Motor neuron (in vitro differentiated cells): ENCODE data around the gene MSANTD1. TPM values are rescaled to one million over a fixed set of nuclear protein-coding genes. Genes with fewer than 3 reads are reported as not detected.

Experiments used
- ATAC-seq, 8 experiments: fragments of 200-7000 bp; cut with Tn5 transposase; replicated peaks in 6 of 8; 2 replicates each; pipeline ENCODE4 v1.8.0; 2021; ENCODE audit warnings: mild to moderate bottlenecking in 8 of 8, moderate library complexity in 8 of 8
- H3K27ac ChIP-seq, 2 donors: fragments of 250-450 bp; sonication (Bioruptor Pico); 2 replicates each; pipeline ENCODE4 v1.9.0; 2021; ENCODE audit warnings: antibody characterized with exemption in 2 of 2, mild to moderate bottlenecking in 2 of 2, moderate library complexity in 1 of 2
- H3K4me1 ChIP-seq, 2 donors: fragments of 250-450 bp; sonication (Bioruptor Pico); replicated peaks in 1 of 2; 2 replicates each; pipeline ENCODE4 v1.6.1; 2021; ENCODE audit warnings: antibody characterized with exemption in 2 of 2, mild to moderate bottlenecking in 2 of 2, moderate library complexity in 1 of 2
- H3K4me3 ChIP-seq, 5 donors: fragments of 250-450 bp; sonication (Bioruptor Pico); 2 replicates each; pipeline ENCODE4 v1.9.0; 2021; ENCODE audit warnings: antibody characterized with exemption in 5 of 5, mild to moderate bottlenecking in 5 of 5, moderate library complexity in 4 of 5
- WGBS, 10 experiments: fragments of 450-650 bp; shearing (Covaris generic); methylation state at CpG; one replicate each; pipeline ENCODE4 v1.0.0; 2022; 5-methylcytosine and 5-hydroxymethylcytosine counted together
- in situ Hi-C, 9 experiments: fragments of 400-800 bp; cut with MboI; loops; one replicate each; pipeline ENCODE4 v1.15.0; 2021; ENCODE audit warnings: low sequenced_read_pairs in 9 of 9, low pct_unique_long_range_greater_than_20kb in 2 of 9; ENCODE audit not compliant: unreplicated experiment in 9 of 9
- total RNA-seq, 8 experiments: library from RNA; unstranded; fragments of 300-600 nt; gene quantifications; 2 replicates each; pipeline versions ENCODE4 v1.2.3 to v1.2.4, GENCODE V29; 2022

The MSANTD1 gene
- total RNA-seq, 8 experiments from 2014 or later: 0.76 to 2.1 (median 1.2) TPM

GRCh38 chr4:3257103-3257555 is 8.2 kb downstream of the MSANTD1 start:
- ATAC-seq: no peak
- Histone ChIP-seq H3K27ac (no peak overlapping the region), H3K4me3 (no peak overlapping the region), H3K4me1 (no peaks in the 10 kb centered on the region)
- 80 to 96% methylated on average over 1 to 4 of the region's 9 CpGs; no CpG with 5 or more reads in 8 of the 10 experiments for WGBS, 10 experiments
- in situ Hi-C loops: no loop called here

GRCh38 chr4:3257556-3258482 is 8.9 kb downstream of the MSANTD1 start:
- ATAC-seq: peak in 2 of 8 experiments; percentile 27 to 44
- Histone ChIP-seq H3K4me1 (no peaks in the 10 kb centered on the region), H3K27ac (no peak overlapping the region), H3K4me3 (no peak overlapping the region)
- in situ Hi-C loops: no loop called here
- WGBS, 10 experiments: 71 to 100% (median 90%) methylated on average over 1 to 11 of the region's 29 CpGs; no CpG with 5 or more reads in 2 of the 10 experiments

GRCh38 chr4:3261411-3262207 is 12.7 kb downstream of the MSANTD1 start:
- H3K4me3 ChIP-seq: no peak overlapping the region
- no peak overlapping the region for H3K27ac ChIP-seq
- 50 to 98% (median 86%) methylated on average over 3 to 12 of the region's 35 CpGs; no CpG with 5 or more reads in 2 of the 10 experiments for WGBS, 10 experiments
- in situ Hi-C loops: no loop called here
- peaks cover 0 to 4% of the 10 kb centered on the region in 2 donors for H3K4me1 ChIP-seq
- no peak for ATAC-seq

GRCh38 chr4:3262208-3263052 is 13.5 kb downstream of the MSANTD1 start:
- ATAC-seq: no peak
- WGBS, 10 experiments: 54 to 93% (median 82%) methylated on average over 4 to 11 of the region's 23 CpGs; no CpG with 5 or more reads in 4 of the 10 experiments
- in situ Hi-C loops: no loop called here

GRCh38 chr4:3263053-3263875 is 14.3 kb downstream of the MSANTD1 start:
- no peak overlapping the region for H3K4me3 ChIP-seq
- in situ Hi-C loops: no loop called here
- H3K27ac ChIP-seq: no peak overlapping the region
- 53 to 89% (median 75%) methylated on average over 1 to 17 of the region's 28 CpGs for WGBS, 10 experiments
- peak in 1 of 8 experiments; percentile 45 for ATAC-seq
- peaks cover 0 to 4% of the 10 kb centered on the region in 2 donors for H3K4me1 ChIP-seq

More at GRCh38 chr4:3262208-3263052, 13.5 kb downstream of the MSANTD1 start:
- H3K27ac ChIP-seq: no peak overlapping the region
- H3K4me3 ChIP-seq: no peak overlapping the region
- H3K4me1 ChIP-seq: peaks cover 0 to 4% of the 10 kb centered on the region in 2 donors

GRCh38 chr4:3263876-3264193 is 14.9 kb downstream of the MSANTD1 start:
- in situ Hi-C loops: no loop called here
- H3K27ac ChIP-seq: no peak overlapping the region
- H3K4me3 ChIP-seq: no peak overlapping the region
- peaks cover 0 to 4% of the 10 kb centered on the region in 2 donors for H3K4me1 ChIP-seq
- WGBS, 10 experiments: 33 to 92% (median 52%) methylated on average over 1 to 6 of the region's 6 CpGs
- ATAC-seq: peak in 1 of 8 experiments; percentile 89

- 78 to 100% (median 91%) methylated on average over 2 to 11 of the region's 17 CpGs; no CpG with 5 or more reads in 4 of the 10 experiments for WGBS, 10 experiments
- in situ Hi-C loops: no loop called here
- ATAC-seq: no peak
These were observed 17.1 kb downstream of the MSANTD1 start for GRCh38 chr4:3266076-3266475.

GRCh38 chr4:3267576-3268394 is 18.8 kb downstream of the MSANTD1 start:
- 33 to 100% (median 85%) methylated on average over 1 to 9 of the region's 18 CpGs; no CpG with 5 or more reads in 4 of the 10 experiments for WGBS, 10 experiments
- H3K4me3 ChIP-seq: no peak overlapping the region
- H3K27ac ChIP-seq: no peak overlapping the region
- in situ Hi-C loops: no loop called here
- H3K4me1 ChIP-seq: peaks cover 0 to 4% of the 10 kb centered on the region in 2 donors
- peak in 3 of 8 experiments; percentile 25 to 63 (median 27) for ATAC-seq

More at GRCh38 chr4:3266076-3266475, 17.1 kb downstream of the MSANTD1 start:
- Histone ChIP-seq H3K4me1 (peaks cover 0 to 4% of the 10 kb centered on the region in 2 donors), H3K27ac (no peak overlapping the region), H3K4me3 (no peak overlapping the region)

GRCh38 chr4:3268395-3269104 is 19.6 kb downstream of the MSANTD1 start:
- H3K27ac ChIP-seq: no peak overlapping the region
- no peak overlapping the region for H3K4me3 ChIP-seq
- peak in 6 of 8 experiments; percentile 4 to 50 (median 30) for ATAC-seq
- 28 to 100% (median 79%) methylated on average over 1 to 5 of the region's 17 CpGs; no CpG with 5 or more reads in 5 of the 10 experiments for WGBS, 10 experiments
- in situ Hi-C loops: no loop called here
- peaks cover 0 to 1% of the 10 kb centered on the region in 2 donors for H3K4me1 ChIP-seq

- in situ Hi-C loops: no loop called here
- ATAC-seq: peak in 4 of 8 experiments; percentile 21 to 41 (median 24)
- 20 to 93% (median 88%) methylated on average over 1 to 11 of the region's 25 CpGs; no CpG with 5 or more reads in 5 of the 10 experiments for WGBS, 10 experiments
These were observed 20.4 kb downstream of the MSANTD1 start for GRCh38 chr4:3269105-3269927.

More at GRCh38 chr4:3269105-3269927, 20.4 kb downstream of the MSANTD1 start:
- Histone ChIP-seq H3K27ac (no peak overlapping the region), H3K4me1 (no peaks in the 10 kb centered on the region), H3K4me3 (no peak overlapping the region)
